ENCODE results near the gene ZNF629.

The ZNF629 gene

GRCh38 chr16:30786115-30786935 is 680 bp downstream of the ZNF629 start:
- TF ChIP-seq, protein P1, sequence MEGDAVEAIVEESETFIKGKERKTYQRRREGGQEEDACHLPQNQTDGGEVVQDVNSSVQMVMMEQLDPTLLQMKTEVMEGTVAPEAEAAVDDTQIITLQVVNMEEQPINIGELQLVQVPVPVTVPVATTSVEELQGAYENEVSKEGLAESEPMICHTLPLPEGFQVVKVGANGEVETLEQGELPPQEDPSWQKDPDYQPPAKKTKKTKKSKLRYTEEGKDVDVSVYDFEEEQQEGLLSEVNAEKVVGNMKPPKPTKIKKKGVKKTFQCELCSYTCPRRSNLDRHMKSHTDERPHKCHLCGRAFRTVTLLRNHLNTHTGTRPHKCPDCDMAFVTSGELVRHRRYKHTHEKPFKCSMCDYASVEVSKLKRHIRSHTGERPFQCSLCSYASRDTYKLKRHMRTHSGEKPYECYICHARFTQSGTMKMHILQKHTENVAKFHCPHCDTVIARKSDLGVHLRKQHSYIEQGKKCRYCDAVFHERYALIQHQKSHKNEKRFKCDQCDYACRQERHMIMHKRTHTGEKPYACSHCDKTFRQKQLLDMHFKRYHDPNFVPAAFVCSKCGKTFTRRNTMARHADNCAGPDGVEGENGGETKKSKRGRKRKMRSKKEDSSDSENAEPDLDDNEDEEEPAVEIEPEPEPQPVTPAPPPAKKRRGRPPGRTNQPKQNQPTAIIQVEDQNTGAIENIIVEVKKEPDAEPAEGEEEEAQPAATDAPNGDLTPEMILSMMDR (IDR thresholded peaks at IDR 0.05; ENCODE audit: borderline replicate concordance, control extremely low read depth, extremely low read depth, insufficient read depth, missing control alignments): no peak
- in situ Hi-C loops (cut with MboI; ENCODE audit: low sequenced_read_pairs, unreplicated experiment): no loop called here
- DNase-seq (ENCODE audit: low spot score): no peak

DNA sequence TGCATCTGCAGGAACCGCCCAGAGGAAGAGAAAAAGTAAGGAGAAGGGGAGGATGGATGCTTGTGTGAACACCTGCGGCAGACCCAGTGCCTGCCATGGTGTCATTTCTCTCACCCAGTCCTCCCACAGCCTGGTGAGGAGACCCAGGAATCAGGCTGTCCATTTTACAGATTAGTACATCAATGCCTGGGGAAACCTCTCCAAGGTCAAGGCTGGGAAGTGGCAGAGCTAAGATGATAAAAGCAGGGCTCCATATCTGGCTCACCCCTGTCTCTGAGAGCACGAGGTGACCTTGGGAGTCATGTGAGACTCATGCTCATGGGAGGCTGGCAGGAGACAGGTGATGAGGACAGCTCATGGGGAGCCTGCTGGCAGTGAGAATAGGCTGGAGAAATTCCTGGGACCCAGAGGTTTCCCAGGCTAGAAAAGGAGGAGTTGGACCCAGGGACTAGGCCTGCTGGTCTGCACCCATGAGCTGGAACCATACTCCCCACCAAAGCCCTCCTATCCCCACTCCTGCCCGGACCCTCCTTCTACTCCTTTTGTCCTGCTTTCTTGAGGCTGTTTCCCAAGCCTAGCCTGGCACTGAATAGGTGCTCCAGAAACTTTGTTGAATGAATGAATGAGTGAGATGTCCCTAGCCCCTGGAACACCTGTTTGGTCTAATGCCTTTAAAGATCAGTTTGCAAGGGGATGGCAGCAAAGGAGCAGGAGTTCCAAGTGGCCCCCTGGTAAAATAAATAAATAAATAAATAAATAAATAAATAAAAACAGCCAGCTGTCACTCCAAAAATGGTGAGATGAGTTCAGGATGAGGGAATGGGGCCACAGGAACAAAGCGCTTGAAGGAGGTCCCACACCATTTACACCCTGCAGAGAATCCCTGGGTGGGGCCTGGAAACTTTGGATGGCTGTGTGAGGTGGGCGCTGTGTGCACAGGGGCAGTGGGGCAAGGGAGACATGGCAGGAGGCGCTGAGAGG is 1.6 kb downstream of the ZNF629 start:
- no peak for DNase-seq (ENCODE audit: low spot score)
- in situ Hi-C loops (cut with MboI; ENCODE audit: low sequenced_read_pairs, unreplicated experiment): no loop called here
- TF ChIP-seq, protein P1 (IDR thresholded peaks at IDR 0.05; ENCODE audit: borderline replicate concordance, control extremely low read depth, extremely low read depth, insufficient read depth, missing control alignments): no peak

- TF ChIP-seq, protein P1 (IDR thresholded peaks at IDR 0.05; ENCODE audit: borderline replicate concordance, control extremely low read depth, extremely low read depth, insufficient read depth, missing control alignments): no peak
- in situ Hi-C loops (cut with MboI; ENCODE audit: low sequenced_read_pairs, unreplicated experiment): no loop called here
- no peak for DNase-seq (ENCODE audit: low spot score)
Measured at GRCh38 chr16:30784215-30784614, 2.8 kb downstream of the ZNF629 start.

- in situ Hi-C loops (cut with MboI; ENCODE audit: low sequenced_read_pairs, unreplicated experiment): no loop called here
- DNase-seq (ENCODE audit: low spot score): no peak
- TF ChIP-seq, protein P1 (IDR thresholded peaks at IDR 0.05; ENCODE audit: borderline replicate concordance, control extremely low read depth, extremely low read depth, insufficient read depth, missing control alignments): no peak
Measured at GRCh38 chr16:30783280-30784109, 3.5 kb downstream of the ZNF629 start.

DNA sequence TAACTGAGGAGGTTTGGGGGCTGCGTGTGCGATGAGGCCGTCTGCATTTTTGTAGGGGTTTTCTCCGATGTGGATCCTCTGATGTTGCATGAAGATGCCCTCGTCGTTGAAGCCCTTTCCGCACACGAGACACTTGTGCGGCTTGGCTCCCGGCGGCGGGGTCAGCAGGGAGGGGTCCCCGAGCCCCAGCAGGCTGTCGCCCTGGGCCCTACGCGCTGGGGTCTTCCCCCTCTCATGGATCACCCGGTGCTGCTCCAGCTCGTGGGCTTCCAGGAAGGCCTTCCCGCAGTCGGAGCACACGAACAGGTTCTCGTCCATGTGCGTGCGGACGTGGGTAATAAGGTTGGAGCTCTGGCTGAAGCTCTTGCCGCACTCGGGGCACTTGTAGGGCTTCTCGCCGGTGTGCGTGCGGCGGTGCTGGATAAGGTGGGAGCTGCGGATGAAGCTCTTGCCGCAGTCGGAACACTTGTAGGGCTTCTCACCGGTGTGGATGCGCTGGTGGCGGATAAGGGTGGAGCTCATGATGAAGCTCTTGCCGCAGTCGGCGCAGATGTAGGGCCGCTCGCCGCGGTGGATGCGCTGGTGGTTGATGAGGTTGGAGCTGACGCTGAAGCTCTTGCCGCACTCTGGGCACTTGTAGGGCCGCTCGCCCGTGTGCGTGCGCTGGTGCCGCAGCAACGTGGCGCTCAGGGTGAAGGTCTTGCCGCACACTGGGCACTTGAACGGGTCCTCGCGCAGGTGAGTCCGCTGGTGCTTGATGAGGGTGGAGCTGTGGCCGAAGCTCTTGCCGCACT is 4.3 kb downstream of the ZNF629 start:
- no peak for DNase-seq (ENCODE audit: low spot score)
- in situ Hi-C loops (cut with MboI; ENCODE audit: low sequenced_read_pairs, unreplicated experiment): no loop called here
- TF ChIP-seq, protein P1 (IDR thresholded peaks at IDR 0.05; ENCODE audit: borderline replicate concordance, control extremely low read depth, extremely low read depth, insufficient read depth, missing control alignments): no peak
